Neural progenitor cell (in vitro differentiated cells): ENCODE results near the gene RERG. TPM values are rescaled to one million over a fixed set of nuclear protein-coding genes. Genes with fewer than 3 reads are reported as not detected.

Experiments
- DNase-seq: peaks from one replicate; pipeline ENCODE4 v3.0.0-alpha.2; 2016; ENCODE audit warnings: low spot score
- H2AFZ ChIP-seq: fragments of 200-600 bp; sonication (generic); replicated peaks from 2 replicates; pipeline ENCODE4 v1.6.1; 2016; ENCODE audit warnings: antibody characterized with exemption
- H3F3A ChIP-seq: fragments of 200-600 bp; sonication (generic); 2 replicates; pipeline ENCODE4 v1.6.1; 2016; ENCODE audit warnings: antibody characterized with exemption, low read depth
- H3K27ac ChIP-seq: fragments of 200-600 bp; sonication (generic); 2 replicates; pipeline ENCODE4 v1.5.1; 2016; ENCODE audit warnings: mild to moderate bottlenecking
- H3K27me3 ChIP-seq: fragments of 200-600 bp; sonication (generic); 2 replicates; pipeline ENCODE4 v1.6.1; 2016; ENCODE audit warnings: mild to moderate bottlenecking, moderate library complexity
- H3K36me3 ChIP-seq: fragments of 200-600 bp; sonication (generic); 2 replicates; pipeline ENCODE4 v1.5.1; 2016
- H3K4me1 ChIP-seq: fragments of 200-600 bp; sonication (generic); 2 replicates; pipeline ENCODE4 v1.6.1; 2016; ENCODE audit warnings: mixed run types
- H3K4me2 ChIP-seq: fragments of 200-600 bp; sonication (generic); 2 replicates; pipeline ENCODE4 v1.6.1; 2016
- H3K4me3 ChIP-seq: fragments of 200-600 bp; sonication (generic); 2 replicates; pipeline ENCODE4 v1.5.1; 2016
- H3K79me2 ChIP-seq: fragments of 200-600 bp; sonication (generic); 2 replicates; pipeline ENCODE4 v1.6.1; 2016; ENCODE audit warnings: low read depth
- H3K9ac ChIP-seq: fragments of 200-600 bp; sonication (generic); 2 replicates; pipeline ENCODE4 v1.6.1; 2016
- H3K9me3 ChIP-seq: fragments of 200-600 bp; sonication (generic); 2 replicates; pipeline ENCODE4 v1.5.1; 2016; ENCODE audit warnings: low read depth
- H4K20me1 ChIP-seq: fragments of 200-600 bp; sonication (generic); 2 replicates; pipeline ENCODE4 v1.6.1; 2016; ENCODE audit warnings: low read depth
- H3K27ac Mint-ChIP-seq: 3 replicates; pipeline ENCODE4 v1.8.0; 2021; ENCODE audit warnings: mixed read lengths
- H3K27me3 Mint-ChIP-seq: 2 replicates; pipeline ENCODE4 v1.8.0; 2022; ENCODE audit warnings: low read depth, mild to moderate bottlenecking, inconsistent platforms, moderate library complexity, mixed read lengths; ENCODE audit not compliant: insufficient read depth
- H3K36me3 Mint-ChIP-seq: 3 replicates; pipeline ENCODE4 v1.8.0; 2021; ENCODE audit warnings: mixed read lengths
- H3K4me1 Mint-ChIP-seq: 3 replicates; pipeline ENCODE4 v1.8.0; 2021; ENCODE audit warnings: mixed read lengths
- H3K4me3 Mint-ChIP-seq: 3 replicates; pipeline ENCODE4 v1.8.0; 2021; ENCODE audit warnings: mild to moderate bottlenecking, moderate library complexity, mixed read lengths
- H3K9me3 Mint-ChIP-seq: 3 replicates; pipeline ENCODE4 v1.8.0; 2020; ENCODE audit warnings: mixed read lengths
- CTCF ChIP-seq: fragments of 200-600 bp; sonication (generic); IDR thresholded peaks from 2 replicates; pipeline ENCODE4 v1.5.1; 2017; ENCODE audit warnings: antibody characterized with exemption, mild to moderate bottlenecking
- EZH2 ChIP-seq: fragments of 200-600 bp; sonication (generic); IDR thresholded peaks from 2 replicates; pipeline ENCODE4 v1.6.1; 2017; ENCODE audit warnings: antibody characterized with exemption, mild to moderate bottlenecking, moderate library complexity
- EZH2phosphoT487 ChIP-seq: fragments of 200-600 bp; sonication (generic); IDR thresholded peaks from 2 replicates; pipeline ENCODE4 v1.6.1; 2017; ENCODE audit warnings: antibody characterized with exemption
- total RNA-seq: library from RNA; depleted of rRNA; stranded (reverse); fragments of >200 nt; gene quantifications from 2 replicates; pipeline ENCODE4 v1.2.3, GENCODE V29; 2015; ENCODE audit warnings: low replicate concordance

Gene RERG
- total RNA-seq, 1 donor from 2014 or later: 0.06 TPM

- Mint-ChIP-seq H3K9me3 (no peaks in the 10 kb centered on the region), H3K27me3 (no peaks in the 10 kb centered on the region), H3K4me3 (no peak overlapping the region), H3K4me1 (peaks cover 6% of the 10 kb centered on the region), H3K36me3 (no peaks in the 10 kb centered on the region), H3K27ac (no peak overlapping the region)
- Histone ChIP-seq H3K27me3 (no peaks in the 10 kb centered on the region), H3K4me1 (no peaks in the 10 kb centered on the region), H2AFZ (no peak overlapping the region), H3K9me3 (no peaks in the 10 kb centered on the region), H3K27ac (no peak overlapping the region), H3K4me2 (no peak overlapping the region), H3K9ac (no peak overlapping the region), H4K20me1 (no peaks in the 10 kb centered on the region), H3K36me3 (no peaks in the 10 kb centered on the region), H3F3A (no peaks in the 10 kb centered on the region), H3K4me3 (no peak overlapping the region), H3K79me2 (no peaks in the 10 kb centered on the region)
- no peak for DNase-seq
- no peak for TF ChIP-seq EZH2phosphoT487
- no peak for TF ChIP-seq EZH2
- no peak for TF ChIP-seq CTCF
These were observed 11.4 kb downstream of the RERG start for GRCh38 chr12:15209782-15210181.

DNA sequence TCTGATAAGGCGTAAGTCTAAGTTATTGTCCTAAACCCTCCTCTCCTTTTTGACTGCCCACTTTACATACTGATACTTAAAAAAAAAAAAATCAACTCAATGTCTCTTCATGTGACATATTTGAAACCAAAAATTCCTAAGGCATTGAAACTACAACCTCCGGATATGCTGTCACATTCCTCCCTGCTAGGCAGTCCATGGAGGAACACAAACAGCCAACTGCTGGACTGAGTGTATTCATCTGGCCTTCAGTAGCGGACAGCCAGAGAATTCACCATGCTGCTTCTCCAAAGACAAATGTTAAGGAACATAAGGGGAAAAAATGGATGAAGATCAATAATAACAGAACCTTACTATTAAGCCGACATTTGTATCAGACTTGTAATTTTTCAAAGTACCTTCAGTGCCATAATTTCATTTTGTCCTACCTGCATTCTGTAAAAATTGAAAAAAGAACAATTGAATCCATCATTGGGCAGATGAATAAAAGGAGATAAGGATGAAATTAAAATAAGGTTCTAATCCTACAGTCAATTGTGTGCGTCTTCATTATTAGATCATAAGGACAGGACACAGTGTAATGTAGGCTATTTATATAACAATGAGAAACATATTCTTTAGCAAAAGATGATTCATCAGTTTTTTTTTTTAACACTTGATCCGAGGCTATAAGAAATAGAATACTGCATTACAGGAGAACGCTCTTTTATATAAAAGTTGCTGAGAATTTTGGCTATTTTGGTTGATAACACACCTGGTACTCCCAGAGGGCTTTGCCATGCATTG is 12.2 kb downstream of the RERG start:
- Mint-ChIP-seq H3K4me3 (no peak overlapping the region), H3K9me3 (no peaks in the 10 kb centered on the region), H3K4me1 (peaks cover 6% of the 10 kb centered on the region), H3K27me3 (peaks cover 2% of the 10 kb centered on the region), H3K36me3 (no peaks in the 10 kb centered on the region), H3K27ac (no peak overlapping the region)
- H3K9ac ChIP-seq: no peak overlapping the region
- no peaks in the 10 kb centered on the region for H3K27me3 ChIP-seq
- no peaks in the 10 kb centered on the region for H3K36me3 ChIP-seq
- no peak for TF ChIP-seq CTCF
- no peak for TF ChIP-seq EZH2phosphoT487
- no peak for TF ChIP-seq EZH2
- H4K20me1 ChIP-seq: no peaks in the 10 kb centered on the region
- no peak overlapping the region for H3K4me2 ChIP-seq
- DNase-seq: no peak
- no peaks in the 10 kb centered on the region for H3K79me2 ChIP-seq
- no peak overlapping the region for H3K27ac ChIP-seq
- H3K9me3 ChIP-seq: no peaks in the 10 kb centered on the region
- H3K4me1 ChIP-seq: no peaks in the 10 kb centered on the region
- H3K4me3 ChIP-seq: no peak overlapping the region
- H2AFZ ChIP-seq: no peak overlapping the region
- H3F3A ChIP-seq: no peaks in the 10 kb centered on the region

DNA sequence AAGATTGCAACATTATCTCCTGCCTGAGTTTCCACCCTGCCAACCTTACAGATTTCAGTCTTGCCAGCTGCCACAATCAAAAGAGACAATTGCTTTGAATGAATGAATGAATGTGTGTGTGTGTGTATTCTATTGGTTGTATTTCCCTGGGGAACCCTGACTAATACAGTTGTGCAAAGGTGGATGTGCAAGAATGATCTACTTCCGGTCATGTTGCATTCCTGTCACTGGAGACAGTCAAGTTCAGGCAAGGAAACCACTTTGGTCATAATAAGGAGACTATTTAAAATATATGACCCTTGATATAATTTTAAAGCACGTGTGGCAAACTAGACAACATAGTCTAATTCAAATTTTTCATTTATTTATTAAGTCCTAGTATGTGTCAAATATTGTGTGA is 13.1 kb downstream of the RERG start:
- Histone ChIP-seq H3K9me3 (no peaks in the 10 kb centered on the region), H3F3A (no peaks in the 10 kb centered on the region), H3K4me1 (no peaks in the 10 kb centered on the region), H3K79me2 (no peaks in the 10 kb centered on the region), H3K4me2 (no peak overlapping the region), H3K9ac (no peak overlapping the region), H3K36me3 (no peaks in the 10 kb centered on the region), H3K4me3 (no peak overlapping the region), H3K27me3 (no peaks in the 10 kb centered on the region), H3K27ac (no peak overlapping the region), H2AFZ (no peak overlapping the region), H4K20me1 (no peaks in the 10 kb centered on the region)
- Mint-ChIP-seq H3K27me3 (peaks cover 2% of the 10 kb centered on the region), H3K4me3 (no peak overlapping the region), H3K27ac (no peak overlapping the region), H3K9me3 (peaks cover under 1% of the 10 kb centered on the region), H3K4me1 (peaks cover 4% of the 10 kb centered on the region), H3K36me3 (no peaks in the 10 kb centered on the region)
- peak; percentile 35 for TF ChIP-seq CTCF
- no peak for TF ChIP-seq EZH2
- DNase-seq: no peak
